Mesothelial cell of epicardium (in vitro differentiated cells): ENCODE measurements around the gene PFKFB2. TPM values are rescaled to one million over a fixed set of nuclear protein-coding genes. Genes with fewer than 3 reads are reported as not detected.

Experiments used
- DNase-seq, 2 experiments: peaks; one replicate each; pipeline ENCODE4 v3.0.0; 2021; ENCODE audit warnings: low spot score in 2 of 2; ENCODE audit not compliant: unreplicated experiment in 2 of 2
- H3K27ac Mint-ChIP-seq: 2 replicates; pipeline ENCODE4 v1.8.0; 2021; ENCODE audit warnings: mixed read lengths
- H3K27me3 Mint-ChIP-seq: 2 replicates; pipeline ENCODE4 v1.8.0; 2021; ENCODE audit warnings: low read depth, mixed read lengths
- H3K36me3 Mint-ChIP-seq: 2 replicates; pipeline ENCODE4 v1.8.0; 2021; ENCODE audit warnings: mixed read lengths
- H3K4me1 Mint-ChIP-seq: 2 replicates; pipeline ENCODE4 v1.8.0; 2021; ENCODE audit warnings: mixed read lengths
- H3K4me3 Mint-ChIP-seq: 2 replicates; pipeline ENCODE4 v1.8.0; 2021; ENCODE audit warnings: mild to moderate bottlenecking, moderate library complexity, mixed read lengths
- H3K9me3 Mint-ChIP-seq: 2 replicates; pipeline ENCODE4 v1.8.0; 2021; ENCODE audit warnings: mixed read lengths
- total RNA-seq: library from RNA; stranded (reverse); gene quantifications from 3 replicates; pipeline ENCODE4 v1.2.1, GENCODE V29; 2021
- TF ChIP-seq, protein P1 (sequence below): fragments of 200-600 bp; sonication (generic); IDR thresholded peaks from one replicate; pipeline ENCODE4 v1.5.0; 2021; ENCODE audit warnings: antibody characterized with exemption; ENCODE audit not compliant: unreplicated experiment

The PFKFB2 gene
- total RNA-seq, 1 donor from 2014 or later: 12.7 TPM

DNA sequence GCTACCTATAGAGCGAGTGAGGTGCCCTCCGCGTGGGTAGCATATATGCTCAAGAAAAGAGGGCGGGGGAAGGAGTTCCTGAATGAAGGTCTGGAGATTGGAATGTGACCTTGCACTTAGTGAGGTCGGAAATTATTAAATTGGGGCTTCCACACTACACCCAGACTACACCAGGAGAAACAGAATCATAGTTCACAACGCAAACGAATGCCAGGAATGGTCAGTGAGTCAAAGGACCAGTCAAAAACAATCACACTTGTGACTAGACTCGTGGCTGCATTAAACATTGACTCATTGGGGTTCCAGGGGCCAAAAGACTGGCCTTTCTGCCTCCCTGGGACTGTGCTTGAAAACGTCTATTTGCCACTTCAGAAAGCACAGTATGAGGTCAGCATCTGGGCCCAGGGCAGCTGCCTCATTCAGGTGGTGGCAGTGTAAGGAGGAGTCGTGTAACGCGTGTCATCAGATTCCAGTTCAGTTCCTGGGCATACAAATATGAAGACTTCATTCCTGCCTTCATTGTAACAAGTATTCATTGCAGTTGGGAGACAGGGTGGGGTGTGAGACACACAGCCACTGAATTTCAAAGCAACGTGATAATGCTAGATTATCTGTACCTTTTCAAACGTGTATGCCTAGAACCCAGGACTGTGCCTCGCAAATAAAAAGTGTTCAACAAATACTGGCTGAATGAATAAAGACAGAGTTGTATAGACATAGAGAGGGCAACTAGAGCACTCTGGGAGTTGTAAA is 1.7 kb upstream of the PFKFB2 start, which contains the start of gene YOD1:
Gene YOD1, minus strand, starts transcription at position 18 of the 753 bp plus-strand sequence. CDS start 178 bp downstream, outside the sequence.
- Mint-ChIP-seq H3K4me1 (peaks cover 45% of the 10 kb centered on the region), H3K27ac (peak within 1 kb of the TSS; percentile 99), H3K36me3 (peaks cover 7% of the 10 kb centered on the region), H3K27me3 (no peaks in the 10 kb centered on the region), H3K4me3 (peak within 1 kb of the TSS; percentile 97), H3K9me3 (no peaks in the 10 kb centered on the region)
- TF ChIP-seq, protein P1, sequence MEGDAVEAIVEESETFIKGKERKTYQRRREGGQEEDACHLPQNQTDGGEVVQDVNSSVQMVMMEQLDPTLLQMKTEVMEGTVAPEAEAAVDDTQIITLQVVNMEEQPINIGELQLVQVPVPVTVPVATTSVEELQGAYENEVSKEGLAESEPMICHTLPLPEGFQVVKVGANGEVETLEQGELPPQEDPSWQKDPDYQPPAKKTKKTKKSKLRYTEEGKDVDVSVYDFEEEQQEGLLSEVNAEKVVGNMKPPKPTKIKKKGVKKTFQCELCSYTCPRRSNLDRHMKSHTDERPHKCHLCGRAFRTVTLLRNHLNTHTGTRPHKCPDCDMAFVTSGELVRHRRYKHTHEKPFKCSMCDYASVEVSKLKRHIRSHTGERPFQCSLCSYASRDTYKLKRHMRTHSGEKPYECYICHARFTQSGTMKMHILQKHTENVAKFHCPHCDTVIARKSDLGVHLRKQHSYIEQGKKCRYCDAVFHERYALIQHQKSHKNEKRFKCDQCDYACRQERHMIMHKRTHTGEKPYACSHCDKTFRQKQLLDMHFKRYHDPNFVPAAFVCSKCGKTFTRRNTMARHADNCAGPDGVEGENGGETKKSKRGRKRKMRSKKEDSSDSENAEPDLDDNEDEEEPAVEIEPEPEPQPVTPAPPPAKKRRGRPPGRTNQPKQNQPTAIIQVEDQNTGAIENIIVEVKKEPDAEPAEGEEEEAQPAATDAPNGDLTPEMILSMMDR: no peak
- no peak for DNase-seq

DNA sequence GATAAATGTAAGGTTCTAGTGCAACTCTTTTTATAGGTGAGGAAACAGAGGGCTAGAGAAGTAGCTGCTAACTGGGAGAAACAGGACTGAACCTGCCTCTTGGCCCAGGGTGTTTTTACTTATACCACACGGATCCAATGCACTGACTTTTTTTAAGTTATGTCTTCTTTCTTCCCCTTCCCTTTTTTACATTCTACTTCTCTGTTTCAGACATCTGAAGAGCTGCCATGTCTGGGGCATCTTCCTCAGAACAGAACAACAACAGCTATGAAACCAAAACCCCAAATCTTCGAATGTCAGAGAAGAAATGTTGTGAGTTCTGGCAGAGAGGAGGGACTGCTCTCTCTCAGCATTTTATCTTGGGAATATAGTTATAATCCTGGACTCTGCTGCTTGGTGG is 1.4 kb downstream of the PFKFB2 start:
- peaks cover 28% of the 10 kb centered on the region for H3K4me1 Mint-ChIP-seq
- peak overlapping the region; percentile 97 for H3K4me3 Mint-ChIP-seq
- TF ChIP-seq, protein P1: no peak
- no peaks in the 10 kb centered on the region for H3K27me3 Mint-ChIP-seq
- no peaks in the 10 kb centered on the region for H3K36me3 Mint-ChIP-seq
- H3K9me3 Mint-ChIP-seq: no peaks in the 10 kb centered on the region
- no peak for DNase-seq
- H3K27ac Mint-ChIP-seq: peak overlapping the region; percentile 49

DNA sequence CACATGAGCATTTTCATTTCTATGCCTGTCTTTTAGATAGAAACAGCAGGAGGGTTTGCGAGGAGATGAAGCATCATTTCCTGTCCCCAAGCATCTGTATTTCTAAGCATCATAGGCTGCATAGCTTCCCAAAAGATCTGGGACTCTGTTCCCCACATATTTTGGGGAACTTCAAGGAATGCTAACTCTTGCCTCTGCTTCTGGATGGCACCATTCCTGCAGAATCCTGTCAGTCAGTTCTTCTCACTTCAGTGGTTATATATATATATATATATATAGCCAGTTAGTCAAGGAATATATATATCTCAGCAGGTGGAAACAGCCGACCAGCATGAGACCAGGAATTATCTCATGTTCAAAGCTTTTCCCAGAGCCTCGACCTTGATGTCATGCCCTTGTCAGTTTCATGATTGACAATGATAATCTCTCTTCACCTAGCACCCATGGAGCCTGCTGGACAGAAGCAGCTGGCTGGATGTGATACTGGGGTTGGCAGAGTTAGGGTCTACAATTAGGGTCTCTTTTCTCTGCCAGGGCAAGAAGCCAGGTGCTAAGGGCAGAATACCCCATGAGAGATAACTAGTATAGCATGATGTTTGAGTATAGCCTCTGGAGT is 2.4 kb downstream of the PFKFB2 start:
- Mint-ChIP-seq H3K4me1 (peaks cover 24% of the 10 kb centered on the region), H3K4me3 (no peak overlapping the region), H3K27me3 (no peaks in the 10 kb centered on the region), H3K36me3 (no peaks in the 10 kb centered on the region), H3K27ac (no peak overlapping the region), H3K9me3 (no peaks in the 10 kb centered on the region)
- no peak for DNase-seq
- TF ChIP-seq, protein P1: no peak

DNA sequence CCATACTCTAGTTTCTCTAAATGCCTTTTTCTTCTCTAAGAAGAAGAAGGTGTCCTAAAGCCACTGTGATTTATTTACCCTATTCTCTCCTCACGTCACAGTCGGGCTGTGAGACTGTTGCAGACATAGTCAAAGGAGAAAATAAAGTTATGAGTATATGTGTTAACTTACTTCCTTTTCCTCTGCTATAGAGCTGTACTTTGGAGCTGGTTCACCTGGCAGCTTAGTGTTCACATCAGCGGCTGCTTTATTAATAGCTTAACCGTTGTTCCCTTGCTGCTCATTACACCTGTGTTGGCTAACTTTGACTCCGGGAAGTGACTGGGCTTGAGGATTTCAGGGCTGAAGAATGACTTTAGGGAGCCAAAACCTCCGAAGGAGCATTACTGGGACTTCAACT is 3.6 kb downstream of the PFKFB2 start:
- DNase-seq: no peak
- H3K4me1 Mint-ChIP-seq: peaks cover 17% of the 10 kb centered on the region
- no peaks in the 10 kb centered on the region for H3K9me3 Mint-ChIP-seq
- no peaks in the 10 kb centered on the region for H3K36me3 Mint-ChIP-seq
- H3K27ac Mint-ChIP-seq: no peak overlapping the region
- TF ChIP-seq, protein P1: no peak
- H3K27me3 Mint-ChIP-seq: no peaks in the 10 kb centered on the region
- H3K4me3 Mint-ChIP-seq: no peak overlapping the region

DNA sequence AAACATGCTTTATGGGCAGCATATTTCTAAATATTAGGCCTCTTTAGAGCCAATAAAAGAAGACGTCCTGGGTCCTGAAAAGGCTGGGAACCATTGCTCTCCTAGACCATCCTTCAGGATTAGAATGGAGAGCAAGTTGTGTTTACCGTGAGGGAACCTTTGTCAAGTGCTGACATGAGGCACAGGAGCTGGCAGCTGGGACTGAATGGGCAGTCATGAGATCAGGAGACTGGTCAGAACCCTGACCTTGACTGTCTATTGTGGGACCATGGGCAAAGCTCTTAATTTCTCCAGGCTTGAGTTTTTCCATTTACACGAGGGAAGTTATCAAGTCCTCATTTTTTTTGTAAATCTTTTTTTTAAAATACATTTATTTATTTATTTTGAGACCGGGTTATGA is 5.2 kb downstream of the PFKFB2 start:
- Mint-ChIP-seq H3K27ac (no peak overlapping the region), H3K4me3 (no peak overlapping the region), H3K9me3 (no peaks in the 10 kb centered on the region), H3K36me3 (peaks cover 12% of the 10 kb centered on the region), H3K4me1 (peaks cover 3% of the 10 kb centered on the region), H3K27me3 (no peaks in the 10 kb centered on the region)
- no peak for DNase-seq
- TF ChIP-seq, protein P1: no peak
